Measurements from ENCODE around the gene DSCAML1. TPM values are rescaled to one million over a fixed set of nuclear protein-coding genes. Genes with fewer than 3 reads are reported as not detected.

The DSCAML1 gene
- total and polyA plus RNA-seq, 9 of the 15 experiments (the other 6 are each of a cell fraction or from before 2014, with no cell fraction given) = not detected

GRCh38 chr11:117826832-117827231 is 29.8 kb upstream of the DSCAML1 start:
- H3K4me1 ChIP-seq (replicated peaks in 1 of 2; ENCODE audit: control insufficient read depth in 2 of 2, insufficient read depth in 2 of 2, low read length in 2 of 2) = peaks cover 0 to 28% of the 10 kb centered on the region in 2 experiments; a peak in 1 of 5 replicates
- no peak overlapping the region for H3K4me2 ChIP-seq (ENCODE audit: insufficient read depth, low read length)
- WGBS (ENCODE audit: insufficient coverage, low coverage, missing lambda C conversion rate) = 15% methylated on average over 3 of the region's 3 CpGs

More at GRCh38 chr11:117826832-117827231, 29.8 kb upstream of the DSCAML1 start:
- Histone ChIP-seq H3K27ac (ENCODE audit: extremely low read depth, low read depth, low read length) (no peak overlapping the region), H3K9me1 (ENCODE audit: control insufficient read depth, insufficient read depth, low read length) (no peaks in the 10 kb centered on the region), H3K27me3 (ENCODE audit: control insufficient read depth in 2 of 2, insufficient read depth in 2 of 2, low read length in 2 of 2) (peaks cover 29 to 85% of the 10 kb centered on the region in 2 experiments), H3K36me3 (ENCODE audit: control insufficient read depth, insufficient read depth, low read length) (no peaks in the 10 kb centered on the region), H3K9ac (ENCODE audit: insufficient read depth in 1 of 2, low read depth in 2 of 2, low read length in 2 of 2) (no peak overlapping the region), H2AFZ (ENCODE audit: low read depth, low read length) (no peak overlapping the region), H3K79me2 (ENCODE audit: control insufficient read depth, insufficient read depth, low read length) (no peaks in the 10 kb centered on the region), H3K4me3 (no peak overlapping the region), H4K20me1 (replicated peaks; ENCODE audit: control insufficient read depth, insufficient read depth, low read length) (peaks cover 9% of the 10 kb centered on the region; the same call in 1 of the 2 replicates), H3K9me3 (replicated peaks; ENCODE audit: control insufficient read depth, insufficient read depth, low read depth, low read length) (no peaks in the 10 kb centered on the region)
- ChIA-PET POLR2A (no interaction called here), CTCF (ENCODE audit: low intra/inter-chr PET ratio) (no interaction called here)
- DNase-seq (ENCODE audit: extremely low read depth in 1 of 4, low spot score in 3 of 4) = no peak
- no peak for FAIRE-seq
- ATAC-seq = no peak
- BruUV-seq (replicated peaks) = no TSS peak
- TF ChIP-seq DACH1 (IDR thresholded peaks at IDR 0.05; ENCODE audit: partially characterized antibody) (peak; percentile 99), BMI1 (IDR thresholded peaks at IDR 0.05; ENCODE audit: low read length) (no peak), ATF7 (IDR thresholded peaks at IDR 0.05) (no peak), IRF9 (tag; IDR thresholded peaks at IDR 0.05) (no peak), YY1 (IDR thresholded peaks at IDR 0.05; ENCODE audit: borderline replicate concordance in 1 of 3, control insufficient read depth in 1 of 3, extremely low read depth in 1 of 3, insufficient read depth in 3 of 3, insufficient read length in 1 of 3, insufficient replicate concordance in 2 of 3, low read depth in 1 of 3, low read length in 2 of 3) (no peak), SREBF2 (CRISPR knock-in tag; IDR thresholded peaks at IDR 0.05) (no peak), ZNF583 (CRISPR knock-in tag; IDR thresholded peaks at IDR 0.05) (no peak), HNRNPL (IDR thresholded peaks at IDR 0.05; ENCODE audit: low read depth, low read length) (no peak), ZFPM2 (CRISPR knock-in tag; IDR thresholded peaks at IDR 0.05) (no peak), NR2C2 (CRISPR knock-in tag; IDR thresholded peaks at IDR 0.05) (no peak), NR2C2 (tag; IDR thresholded peaks at IDR 0.05) (no peak), MNT (conservative IDR thresholded peaks at IDR 0.05) (no peak), MTA1 (IDR thresholded peaks at IDR 0.05; ENCODE audit: borderline replicate concordance) (0 out of 2 replicates have a peak, but pooled peaks have one; percentile 46), ZBTB2 (IDR thresholded peaks at IDR 0.05) (peak; percentile 79; the same call in 1 of the 2 replicates), GATAD2B (IDR thresholded peaks at IDR 0.05; ENCODE audit: borderline replicate concordance) (peak; percentile 62; the same call in 1 of the 2 replicates), MCM2 (IDR thresholded peaks at IDR 0.05; ENCODE audit: low read depth) (no peak), NCOR1 (IDR thresholded peaks at IDR 0.05) (no peak), GATA2 (CRISPR knock-in tag; IDR thresholded peaks at IDR 0.05) (peak; percentile 50; the same call in 1 of the 2 replicates), HCFC1 (IDR thresholded peaks at IDR 0.05; ENCODE audit: low read depth, low read length) (no peak)
- in situ Hi-C loops (cut with MboI) = no loop called here
- intact Hi-C loops (cut with micrococcal nuclease) = no loop called here

Data from K562 (cell line).